IMR-90 (cell line): ENCODE results near the gene LRRN2. TPM values are rescaled to one million over a fixed set of nuclear protein-coding genes. Genes with fewer than 3 reads are reported as not detected.

Experiments used
- ATAC-seq: fragments of 200-7000 bp; cut with Tn5 transposase; 2 replicates; pipeline ENCODE4 v1.9.1; 2020; ENCODE audit warnings: low read depth, mild to moderate bottlenecking, moderate library complexity
- BruUV-seq: library from RNA; stranded (reverse); fragments of 400-500 nt; replicated peaks from 2 replicates; lab custom pipeline; 2021; lab: Mats Ljungman, UMichigan
- CTCF ChIA-PET: fragments of 300-600 bp; formaldehyde crosslinking; extraction: SDS; loops from one replicate; lab custom pipeline; 2021; ENCODE audit warnings: antibody characterized with exemption; lab: Yijun Ruan, JAX
- POLR2A ChIA-PET: fragments of 300-600 bp; sonication (Branson Sonifier 250); formaldehyde crosslinking; loops from one replicate; lab custom pipeline; 2022; ENCODE audit warnings: antibody characterized with exemption; ENCODE audit not compliant: unreplicated experiment; lab: Charles Lee
- DNase-seq: peaks from one replicate; pipeline ENCODE4 v3.0.0; 2013
- H2AFZ ChIP-seq: replicated peaks from 2 replicates; pipeline ENCODE3; 2013; ENCODE audit warnings: low read length, mild to moderate bottlenecking; ENCODE audit not compliant: poor library complexity
- H2AK5ac ChIP-seq: 2 replicates; pipeline ENCODE4 v1.6.1; 2013; ENCODE audit warnings: low read depth, low read length, inconsistent platforms
- H2AK9ac ChIP-seq: replicated peaks from 2 replicates; pipeline ENCODE3; 2013; ENCODE audit warnings: mild to moderate bottlenecking, low read depth, low read length, moderate library complexity; ENCODE audit not compliant: poor library complexity
- H2BK120ac ChIP-seq: 2 replicates; pipeline ENCODE4 v1.6.1; 2013; ENCODE audit warnings: low read depth, low read length, inconsistent platforms
- H2BK15ac ChIP-seq: 3 replicates; pipeline ENCODE4 v1.6.1; 2013; ENCODE audit warnings: low read depth, low read length, inconsistent platforms
- H2BK20ac ChIP-seq: 2 replicates; pipeline ENCODE4 v1.6.1; 2013; ENCODE audit warnings: low read depth, mild to moderate bottlenecking, inconsistent platforms, low read length, moderate library complexity
- H2BK5ac ChIP-seq: 2 replicates; pipeline ENCODE4 v1.6.1; 2013; ENCODE audit warnings: mild to moderate bottlenecking, low read depth, low read length, inconsistent platforms; ENCODE audit not compliant: poor library complexity, severe bottlenecking
- H3K14ac ChIP-seq: replicated peaks from 2 replicates; pipeline ENCODE4 v1.6.1; 2013; ENCODE audit warnings: low read depth, low read length, inconsistent platforms
- H3K18ac ChIP-seq: 2 replicates; pipeline ENCODE4 v1.6.1; 2013; ENCODE audit warnings: low read depth, low read length, control low read depth
- H3K23ac ChIP-seq: 2 replicates; pipeline ENCODE4 v1.6.1; 2013; ENCODE audit warnings: low read depth, low read length, inconsistent platforms
- H3K27ac ChIP-seq: 2 replicates; pipeline ENCODE4 v1.5.1; 2013; ENCODE audit warnings: mild to moderate bottlenecking, control low read depth, low read length; ENCODE audit not compliant: insufficient read depth
- H3K27me3 ChIP-seq: 2 replicates; pipeline ENCODE4 v1.6.1; 2013; ENCODE audit warnings: low read length; ENCODE audit not compliant: control insufficient read depth, insufficient read depth
- H3K36me3 ChIP-seq: 2 replicates; pipeline ENCODE4 v1.6.1; 2013; ENCODE audit warnings: low read length, mixed read lengths; ENCODE audit not compliant: control insufficient read depth, insufficient read depth
- H3K4ac ChIP-seq: 2 replicates; pipeline ENCODE4 v1.6.1; 2013; ENCODE audit warnings: low read depth, low read length, inconsistent platforms
- H3K4me1 ChIP-seq: 2 replicates; pipeline ENCODE4 v1.6.1; 2013; ENCODE audit warnings: low read length, mixed read lengths; ENCODE audit not compliant: control insufficient read depth, insufficient read depth
- H3K4me2 ChIP-seq: 2 replicates; pipeline ENCODE4 v1.6.1; 2013; ENCODE audit warnings: low read depth, mild to moderate bottlenecking, control low read depth, low read length, moderate library complexity
- H3K4me3 ChIP-seq: 2 replicates; pipeline ENCODE4 v1.5.1; 2013; ENCODE audit warnings: low read depth, mild to moderate bottlenecking, control low read depth, low read length, moderate library complexity; ENCODE audit not compliant: insufficient read depth
- H3K56ac ChIP-seq: 2 replicates; pipeline ENCODE4 v1.6.1; 2013; ENCODE audit warnings: low read length, inconsistent platforms; ENCODE audit not compliant: insufficient read depth; ENCODE audit errors: extremely low read depth
- H3K79me1 ChIP-seq, 2 experiments: 2 replicates each; pipeline ENCODE4 v1.6.1; 2013; ENCODE audit warnings: low read length in 2 of 2, inconsistent platforms in 1 of 2, low read depth in 1 of 2
- H3K9ac ChIP-seq: 2 replicates; pipeline ENCODE4 v1.6.1; 2013; ENCODE audit warnings: low read depth, low read length, control low read depth
- H3K9me1 ChIP-seq: 2 replicates; pipeline ENCODE4 v1.6.1; 2013; ENCODE audit warnings: low read length, inconsistent platforms; ENCODE audit not compliant: insufficient read depth
- H3K9me3 ChIP-seq: 2 replicates; pipeline ENCODE4 v1.6.1; 2013; ENCODE audit warnings: low read length; ENCODE audit not compliant: control insufficient read depth, insufficient read depth
- H4K20me1 ChIP-seq: 2 replicates; pipeline ENCODE4 v1.6.1; 2013; ENCODE audit warnings: low read length, inconsistent platforms; ENCODE audit not compliant: insufficient read depth
- H4K5ac ChIP-seq: 2 replicates; pipeline ENCODE4 v1.6.1; 2013; ENCODE audit warnings: mild to moderate bottlenecking, low read depth, low read length, control low read depth
- H4K8ac ChIP-seq, 2 experiments: 2 replicates each; pipeline ENCODE4 v1.6.1; 2013; ENCODE audit warnings: low read depth in 2 of 2, low read length in 2 of 2, control low read depth in 1 of 2, inconsistent platforms in 1 of 2
- H4K91ac ChIP-seq: 2 replicates; pipeline ENCODE4 v1.6.1; 2013; ENCODE audit warnings: low read depth, low read length, inconsistent platforms; ENCODE audit not compliant: insufficient read depth
- BHLHE40 ChIP-seq: fragments of 150-350 bp; IDR thresholded peaks from 2 replicates; pipeline ENCODE4 v1.6.1; 2016; ENCODE audit warnings: mild to moderate bottlenecking, low read depth, low read length
- CEBPB ChIP-seq: IDR thresholded peaks from 2 replicates; pipeline ENCODE4 v1.6.1; 2012; ENCODE audit warnings: low read depth, low read length, improper control_type of control experiment
- CHD1 ChIP-seq: IDR thresholded peaks from 2 replicates; pipeline ENCODE4 v1.6.1; 2012; ENCODE audit warnings: low read depth, low read length, improper control_type of control experiment
- FOS ChIP-seq: fragments of 150-350 bp; IDR thresholded peaks from 2 replicates; pipeline ENCODE4 v1.6.1; 2016; ENCODE audit warnings: low read depth, low read length
- MAFK ChIP-seq: IDR thresholded peaks from 2 replicates; pipeline ENCODE4 v1.6.1; 2012; ENCODE audit warnings: low read depth, low read length, improper control_type of control experiment
- MAZ ChIP-seq: IDR thresholded peaks from 2 replicates; pipeline ENCODE4 v1.6.1; 2012; ENCODE audit warnings: low read depth, mild to moderate bottlenecking, low read length, improper control_type of control experiment, moderate library complexity, borderline replicate concordance
- MXI1 ChIP-seq: IDR thresholded peaks from 2 replicates; pipeline ENCODE4 v1.6.1; 2012; ENCODE audit warnings: low read depth, mild to moderate bottlenecking, low read length, moderate library complexity, borderline replicate concordance
- NFE2L2 ChIP-seq: fragments of 150-350 bp; IDR thresholded peaks from 2 replicates; pipeline ENCODE4 v1.6.1; 2016; ENCODE audit warnings: low read depth, mild to moderate bottlenecking, low read length
- POLR2A ChIP-seq: IDR thresholded peaks from 2 replicates; pipeline ENCODE4 v1.6.1; 2012; ENCODE audit warnings: mild to moderate bottlenecking, low read depth, low read length
- RAD21 ChIP-seq: IDR thresholded peaks from 2 replicates; pipeline ENCODE4 v1.6.1; 2012; ENCODE audit warnings: low read length, improper control_type of control experiment
- RCOR1 ChIP-seq: IDR thresholded peaks from 2 replicates; pipeline ENCODE4 v1.6.1; 2012; ENCODE audit warnings: mild to moderate bottlenecking, low read length, improper control_type of control experiment; ENCODE audit not compliant: insufficient replicate concordance
- RFX5 ChIP-seq: IDR thresholded peaks from 2 replicates; pipeline ENCODE4 v1.8.0; 2012; ENCODE audit warnings: low read depth, mild to moderate bottlenecking, low read length, moderate library complexity
- SMC3 ChIP-seq: fragments of 150-350 bp; IDR thresholded peaks from 2 replicates; pipeline ENCODE4 v1.6.1; 2016; ENCODE audit warnings: low read depth, mild to moderate bottlenecking, antibody characterized with exemption, low read length, moderate library complexity
- WGBS, 2 experiments: methylation state at CpG; one replicate each; pipeline versions ENCODE4 v1.1.5 to v1.1.7; 2013; ENCODE audit warnings: missing lambda C conversion rate in 2 of 2; ENCODE audit not compliant: insufficient read length in 1 of 2; ENCODE audit errors: extremely low coverage in 2 of 2; 5-methylcytosine and 5-hydroxymethylcytosine counted together
- dilution Hi-C: fragments of 300-500 bp; cut with HindIII; formaldehyde crosslinking; loops from one replicate; pipeline ENCODE4 v1.14.3; 2018; ENCODE audit warnings: low sequenced_read_pairs; ENCODE audit not compliant: unreplicated experiment
- in situ Hi-C: fragments of 300-500 bp; cut with MboI; formaldehyde crosslinking; loops from 3 replicates; pipeline ENCODE4 v1.14.3; 2019; ENCODE audit warnings: low sequenced_read_pairs, inconsistent platforms, mixed read lengths
- intact Hi-C: fragments of 100-400 bp; cut with micrococcal nuclease; formaldehyde crosslinking; loops from 2 replicates; pipeline ENCODE4 v1.10.0; 2022
- polyA plus RNA-seq, 3 experiments: library from polyadenylated mRNA; depleted of rRNA; stranded (reverse); fragments of >200 nt; gene quantifications; 2 replicates each; pipeline ENCODE4 v1.2.3, GENCODE V29; 2012; ENCODE audit warnings: low replicate concordance in 1 of 3
- total RNA-seq: library from RNA; depleted of rRNA; stranded (reverse); fragments of >200 nt; gene quantifications from 2 replicates; pipeline ENCODE4 v1.2.3, GENCODE V29; 2012
- TF ChIP-seq, protein P1 (sequence below): fragments of 150-350 bp; IDR thresholded peaks from 2 replicates; pipeline ENCODE4 v1.6.1; 2016; ENCODE audit warnings: low read depth, mild to moderate bottlenecking, low read length, moderate library complexity, borderline replicate concordance
- TF ChIP-seq, protein P2 (sequence below): conservative IDR thresholded peaks from 2 replicates; pipeline ENCODE4 v1.5.1; 2012; ENCODE audit warnings: mild to moderate bottlenecking, low read depth, low read length, improper control_type of control experiment
- TF ChIP-seq, protein P3 (sequence below): fragments of 150-350 bp; IDR thresholded peaks from 2 replicates; pipeline ENCODE4 v1.6.1; 2017; ENCODE audit warnings: mild to moderate bottlenecking, antibody characterized with exemption, low read length, low read depth

LRRN2 gene
- total and polyA plus RNA-seq, 2 of the 4 experiments (the other 2 are of a cell fraction): not detected

DNA sequence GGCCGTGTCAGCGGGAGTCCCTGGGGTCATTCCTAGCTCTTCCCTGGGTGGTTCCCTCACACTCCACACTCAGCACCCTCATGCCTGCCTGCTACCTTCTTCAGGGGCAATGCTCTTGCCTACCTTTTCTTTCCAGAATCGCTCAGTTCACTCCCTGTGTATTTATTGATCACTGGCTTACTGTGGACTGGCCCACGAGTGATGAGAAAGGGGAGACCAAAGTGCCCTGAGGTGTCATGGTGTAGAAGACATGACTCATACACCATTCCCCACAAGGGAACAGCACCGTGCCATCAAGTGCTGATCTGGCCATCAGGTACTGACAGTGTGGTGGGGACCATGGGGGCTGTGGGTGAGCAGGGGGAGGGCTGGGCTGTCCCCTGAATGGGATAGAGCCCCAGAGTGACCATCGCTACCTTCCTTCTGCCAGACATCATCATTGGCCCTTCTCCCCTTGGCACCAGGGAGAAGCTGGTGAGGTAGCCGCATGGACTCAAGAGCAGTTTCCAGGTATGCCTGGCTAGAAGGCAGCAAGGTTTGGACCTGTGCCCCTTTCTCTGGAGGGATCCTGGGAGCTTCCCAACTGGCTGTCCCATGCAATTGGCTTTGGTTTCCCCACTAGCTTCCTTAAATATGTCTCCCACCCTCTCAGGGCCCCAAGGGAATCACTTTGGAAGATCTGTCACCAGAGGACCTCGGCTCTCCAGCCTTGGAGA, 17.2 kb upstream of the LRRN2 start:
- Histone ChIP-seq H2AK5ac (no peak overlapping the region), H2BK120ac (no peak overlapping the region), H3K14ac (no peak overlapping the region), H2BK20ac (no peak overlapping the region), H3K4me3 (no peak overlapping the region), H3K9me1 (no peaks in the 10 kb centered on the region), H3K4me1 (no peaks in the 10 kb centered on the region), H2BK15ac (no peak overlapping the region), H3K27ac (no peak overlapping the region), H4K5ac (no peak overlapping the region), H4K8ac (no peak overlapping the region), H3K56ac (no peak overlapping the region), H3K79me1 (no peaks in the 10 kb centered on the region), H2AFZ (no peak overlapping the region), H3K23ac (no peak overlapping the region), H3K27me3 (peaks cover 12% of the 10 kb centered on the region), H3K4ac (no peak overlapping the region), H3K9me3 (no peaks in the 10 kb centered on the region), H2BK5ac (no peak overlapping the region), H4K91ac (no peak overlapping the region), H3K9ac (no peak overlapping the region), H3K4me2 (no peak overlapping the region), H2AK9ac (no peak overlapping the region), H3K36me3 (no peaks in the 10 kb centered on the region), H4K20me1 (no peaks in the 10 kb centered on the region), H3K18ac (no peak overlapping the region)
- dilution Hi-C loops (no loop called here), intact Hi-C loops (no loop called here), in situ Hi-C loops (no loop called here)
- TF ChIP-seq RCOR1 (no peak), MAFK (no peak), POLR2A (no peak), BHLHE40 (no peak), NFE2L2 (no peak), FOS (no peak), RFX5 (no peak), CEBPB (no peak), MAZ (no peak), CHD1 (no peak), SMC3 (no peak), MXI1 (no peak), RAD21 (no peak)
- TF ChIP-seq, protein P1, sequence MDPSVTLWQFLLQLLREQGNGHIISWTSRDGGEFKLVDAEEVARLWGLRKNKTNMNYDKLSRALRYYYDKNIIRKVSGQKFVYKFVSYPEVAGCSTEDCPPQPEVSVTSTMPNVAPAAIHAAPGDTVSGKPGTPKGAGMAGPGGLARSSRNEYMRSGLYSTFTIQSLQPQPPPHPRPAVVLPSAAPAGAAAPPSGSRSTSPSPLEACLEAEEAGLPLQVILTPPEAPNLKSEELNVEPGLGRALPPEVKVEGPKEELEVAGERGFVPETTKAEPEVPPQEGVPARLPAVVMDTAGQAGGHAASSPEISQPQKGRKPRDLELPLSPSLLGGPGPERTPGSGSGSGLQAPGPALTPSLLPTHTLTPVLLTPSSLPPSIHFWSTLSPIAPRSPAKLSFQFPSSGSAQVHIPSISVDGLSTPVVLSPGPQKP: no peak
- TF ChIP-seq, protein P2, sequence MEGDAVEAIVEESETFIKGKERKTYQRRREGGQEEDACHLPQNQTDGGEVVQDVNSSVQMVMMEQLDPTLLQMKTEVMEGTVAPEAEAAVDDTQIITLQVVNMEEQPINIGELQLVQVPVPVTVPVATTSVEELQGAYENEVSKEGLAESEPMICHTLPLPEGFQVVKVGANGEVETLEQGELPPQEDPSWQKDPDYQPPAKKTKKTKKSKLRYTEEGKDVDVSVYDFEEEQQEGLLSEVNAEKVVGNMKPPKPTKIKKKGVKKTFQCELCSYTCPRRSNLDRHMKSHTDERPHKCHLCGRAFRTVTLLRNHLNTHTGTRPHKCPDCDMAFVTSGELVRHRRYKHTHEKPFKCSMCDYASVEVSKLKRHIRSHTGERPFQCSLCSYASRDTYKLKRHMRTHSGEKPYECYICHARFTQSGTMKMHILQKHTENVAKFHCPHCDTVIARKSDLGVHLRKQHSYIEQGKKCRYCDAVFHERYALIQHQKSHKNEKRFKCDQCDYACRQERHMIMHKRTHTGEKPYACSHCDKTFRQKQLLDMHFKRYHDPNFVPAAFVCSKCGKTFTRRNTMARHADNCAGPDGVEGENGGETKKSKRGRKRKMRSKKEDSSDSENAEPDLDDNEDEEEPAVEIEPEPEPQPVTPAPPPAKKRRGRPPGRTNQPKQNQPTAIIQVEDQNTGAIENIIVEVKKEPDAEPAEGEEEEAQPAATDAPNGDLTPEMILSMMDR: no peak
- TF ChIP-seq, protein P3, sequence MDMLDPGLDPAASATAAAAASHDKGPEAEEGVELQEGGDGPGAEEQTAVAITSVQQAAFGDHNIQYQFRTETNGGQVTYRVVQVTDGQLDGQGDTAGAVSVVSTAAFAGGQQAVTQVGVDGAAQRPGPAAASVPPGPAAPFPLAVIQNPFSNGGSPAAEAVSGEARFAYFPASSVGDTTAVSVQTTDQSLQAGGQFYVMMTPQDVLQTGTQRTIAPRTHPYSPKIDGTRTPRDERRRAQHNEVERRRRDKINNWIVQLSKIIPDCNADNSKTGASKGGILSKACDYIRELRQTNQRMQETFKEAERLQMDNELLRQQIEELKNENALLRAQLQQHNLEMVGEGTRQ: no peak
- BruUV-seq: no TSS peak
- CTCF ChIA-PET: interaction anchor here (0.8 kb wide), 1 partner anchor 22 kb away, joined by 3 read pairs; no protein-coding TSS in a partner anchor
- WGBS, 2 experiments: 66% methylated on average over 2 of the region's 8 CpGs; no CpG with 5 or more reads in 1 of the 2 experiments
- ATAC-seq (no peak), DNase-seq (no peak)
- POLR2A ChIA-PET: no interaction called here
